C4-2B (cell line): ENCODE measurements around the gene RUNDC3A.

Experiments
- H3K27ac ChIP-seq: fragments of 450-650 bp; 2 replicates; pipeline ENCODE4 v1.5.1; 2017
- CTCF ChIP-seq: fragments of 450-650 bp; conservative IDR thresholded peaks from 2 replicates; pipeline ENCODE4 v1.5.1; 2017; ENCODE audit warnings: mild to moderate bottlenecking
- ZFX ChIP-seq: fragments of 450-650 bp; IDR thresholded peaks from 2 replicates; pipeline ENCODE4 v1.6.1; 2017

Gene RUNDC3A

GRCh38 chr17:44310188-44310587 lies 1.8 kb downstream of the RUNDC3A start:
- no peak overlapping the region for H3K27ac ChIP-seq
- TF ChIP-seq ZFX = no peak
- no peak for TF ChIP-seq CTCF

- H3K27ac ChIP-seq = no peak overlapping the region
- TF ChIP-seq ZFX (no peak), CTCF (no peak)
Measured at GRCh38 chr17:44310609-44311376, 2.4 kb downstream of the RUNDC3A start.

- H3K27ac ChIP-seq = no peak overlapping the region
- TF ChIP-seq CTCF = no peak
- no peak for TF ChIP-seq ZFX
Measured at GRCh38 chr17:44311562-44312181, 3.3 kb downstream of the RUNDC3A start.

- no peak for TF ChIP-seq CTCF
- TF ChIP-seq ZFX = no peak
- no peak overlapping the region for H3K27ac ChIP-seq
Measured at GRCh38 chr17:44312396-44313104, 4.1 kb downstream of the RUNDC3A start.

GRCh38 chr17:44314031-44314430 lies 5.6 kb downstream of the RUNDC3A start:
- no peak for TF ChIP-seq CTCF
- TF ChIP-seq ZFX = no peak
- H3K27ac ChIP-seq = no peak overlapping the region

GRCh38 chr17:44314524-44314868 lies 6.1 kb downstream of the RUNDC3A start:
- TF ChIP-seq CTCF (no peak), ZFX (no peak)

More at GRCh38 chr17:44314524-44314868, 6.1 kb downstream of the RUNDC3A start:
- H3K27ac ChIP-seq = peak overlapping the region; percentile 47; the same call in 1 of the 2 replicates
